H1 (cell line): ENCODE results near the gene STIM1. TPM values are rescaled to one million over a fixed set of nuclear protein-coding genes. Genes with fewer than 3 reads are reported as not detected.

Experiments
- CTCF ChIA-PET: fragments of 300-600 bp; sonication (Branson Sonifier 250); formaldehyde crosslinking; loops from one replicate; lab custom pipeline; 2021; ENCODE audit not compliant: partially characterized antibody; lab: Charles Lee
- POLR2A ChIA-PET: fragments of 300-600 bp; sonication (Branson Sonifier 250); formaldehyde crosslinking; loops from one replicate; lab custom pipeline; 2021; ENCODE audit warnings: inconsistent platforms; ENCODE audit not compliant: partially characterized antibody; lab: Charles Lee
- DNase-seq, 2 experiments: peaks; one replicate each; pipeline versions ENCODE4 v3.0.0 to v3.0.0-alpha.2; 2010 to 2022; ENCODE audit warnings: low spot score in 2 of 2, low read depth in 1 of 2, mixed read lengths in 1 of 2
- FAIRE-seq: peaks from 2 replicates; lab custom pipeline; 2011; peaks lifted over from hg19 to GRCh38; lab: Jason Lieb, UNC
- H2AFZ ChIP-seq: 2 replicates; pipeline ENCODE4 v1.8.1; 2012; ENCODE audit warnings: low read length, inconsistent platforms
- H2AK5ac ChIP-seq: 2 replicates; pipeline ENCODE4 v1.6.1; 2013; ENCODE audit warnings: low read depth, low read length
- H2BK120ac ChIP-seq: replicated peaks from 2 replicates; pipeline ENCODE3; 2013; ENCODE audit warnings: low read depth, low read length, inconsistent platforms
- H2BK12ac ChIP-seq: 2 replicates; pipeline ENCODE4 v1.6.1; 2013; ENCODE audit warnings: low read depth, low read length
- H2BK15ac ChIP-seq: 2 replicates; pipeline ENCODE4 v1.6.1; 2013; ENCODE audit warnings: low read length
- H2BK20ac ChIP-seq: 2 replicates; pipeline ENCODE4 v1.6.1; 2013; ENCODE audit warnings: low read length
- H2BK5ac ChIP-seq: 2 replicates; pipeline ENCODE4 v1.6.1; 2013; ENCODE audit warnings: low read depth, low read length
- H3K14ac ChIP-seq: 2 replicates; pipeline ENCODE4 v1.6.1; 2013; ENCODE audit warnings: inconsistent platforms; ENCODE audit not compliant: insufficient read length
- H3K18ac ChIP-seq: 2 replicates; pipeline ENCODE4 v1.6.1; 2013; ENCODE audit warnings: low read length; ENCODE audit errors: extremely low read depth
- H3K23ac ChIP-seq: 2 replicates; pipeline ENCODE4 v1.6.1; 2013; ENCODE audit warnings: inconsistent platforms; ENCODE audit not compliant: insufficient read length
- H3K23me2 ChIP-seq: 2 replicates; pipeline ENCODE4 v1.6.1; 2013; ENCODE audit warnings: low read depth, low read length
- H3K27ac ChIP-seq: 2 replicates; pipeline ENCODE4 v1.6.1; 2011; ENCODE audit warnings: low read depth, low read length, inconsistent platforms
- H3K27me3 ChIP-seq, 4 experiments: replicated peaks in 1 of 4; 1 replicate in 1 of 4; 2 replicates in 3 of 4; pipeline versions ENCODE4 v1.6.1 to v1.8.1; 2011 to 2013; ENCODE audit warnings: low read length in 3 of 4, mild to moderate bottlenecking in 3 of 4, inconsistent platforms in 2 of 4, mixed read lengths in 2 of 4, moderate library complexity in 1 of 4; ENCODE audit not compliant: control insufficient read depth in 3 of 4, insufficient read depth in 3 of 4; ENCODE audit errors: extremely low read depth in 1 of 4
- H3K36me3 ChIP-seq, 4 experiments: 2 replicates each; pipeline versions ENCODE4 v1.6.1 to v1.8.1; 2011 to 2013; ENCODE audit warnings: mild to moderate bottlenecking in 4 of 4, low read length in 3 of 4, moderate library complexity in 2 of 4, control low read depth in 1 of 4, inconsistent platforms in 1 of 4; ENCODE audit not compliant: insufficient read depth in 4 of 4, control insufficient read depth in 2 of 4
- H3K4ac ChIP-seq: replicated peaks from 2 replicates; pipeline ENCODE3; 2013; ENCODE audit warnings: low read length, low read depth, mixed read lengths, inconsistent platforms; ENCODE audit not compliant: insufficient read length
- H3K4me1 ChIP-seq, 4 experiments: replicated peaks in 1 of 4; 1 replicate in 1 of 4; 2 replicates in 3 of 4; pipeline versions ENCODE4 v1.6.1 to v1.8.1; 2011 to 2013; ENCODE audit warnings: low read length in 3 of 4, inconsistent platforms in 2 of 4, mixed read lengths in 1 of 4; ENCODE audit not compliant: insufficient read depth in 4 of 4, control insufficient read depth in 3 of 4
- H3K4me2 ChIP-seq, 2 experiments: 2 replicates each; pipeline versions ENCODE4 v1.6.1 to v1.8.1; 2011 to 2013; ENCODE audit warnings: low read depth in 2 of 2, low read length in 2 of 2, control low read depth in 1 of 2, inconsistent platforms in 1 of 2, mild to moderate bottlenecking in 1 of 2; ENCODE audit not compliant: insufficient read depth in 1 of 2
- H3K4me3 ChIP-seq, 4 experiments: fragments of 200-600, 300-600 bp in 1 of 4; sonication (generic), shearing (Covaris generic), sonication (Bioruptor Twin) in 1 of 4; 2 replicates each; pipeline versions ENCODE4 v1.5.1 to v1.8.1; 2011 to 2016; ENCODE audit warnings: low read length in 4 of 4, low read depth in 3 of 4, control low read depth in 2 of 4, inconsistent platforms in 2 of 4, mild to moderate bottlenecking in 2 of 4, mixed read lengths in 1 of 4, moderate library complexity in 1 of 4; ENCODE audit not compliant: insufficient read depth in 2 of 4; ENCODE audit errors: extremely low read depth in 1 of 4
- H3K56ac ChIP-seq: replicated peaks from 2 replicates; pipeline ENCODE3; 2013; ENCODE audit warnings: low read depth, mild to moderate bottlenecking, mixed read lengths, low read length, inconsistent platforms; ENCODE audit not compliant: insufficient read length
- H3K79me1 ChIP-seq: 2 replicates; pipeline ENCODE4 v1.6.1; 2013; ENCODE audit warnings: low read depth, low read length, control low read depth
- H3K79me2 ChIP-seq, 2 experiments: 2 replicates each; pipeline versions ENCODE4 v1.6.1 to v1.8.1; 2012 to 2013; ENCODE audit warnings: low read length in 2 of 2, mild to moderate bottlenecking in 2 of 2, inconsistent platforms in 1 of 2; ENCODE audit not compliant: insufficient read depth in 2 of 2, control insufficient read depth in 1 of 2
- H3K9ac ChIP-seq, 4 experiments: replicated peaks in 1 of 4; 1 replicate in 1 of 4; 2 replicates in 3 of 4; pipeline versions ENCODE4 v1.6.1 to v1.8.1; 2011 to 2013; ENCODE audit warnings: low read depth in 3 of 4, low read length in 3 of 4, control low read depth in 2 of 4, mild to moderate bottlenecking in 2 of 4, moderate library complexity in 2 of 4, inconsistent platforms in 1 of 4; ENCODE audit errors: extremely low read depth in 1 of 4
- H3K9me3 ChIP-seq, 2 experiments: 2 replicates each; pipeline versions ENCODE4 v1.6.1 to v1.8.1; 2012 to 2013; ENCODE audit warnings: mild to moderate bottlenecking in 2 of 2, moderate library complexity in 2 of 2, control low read depth in 1 of 2, inconsistent platforms in 1 of 2, low read depth in 1 of 2, low read length in 1 of 2, mixed read lengths in 1 of 2; ENCODE audit not compliant: insufficient read depth in 2 of 2
- H4K20me1 ChIP-seq, 2 experiments: replicated peaks in 1 of 2; 2 replicates each; pipeline versions ENCODE3 to v1.8.1; 2011 to 2013; ENCODE audit warnings: inconsistent platforms in 2 of 2, low read length in 2 of 2, mild to moderate bottlenecking in 1 of 2; ENCODE audit not compliant: insufficient read depth in 2 of 2, control insufficient read depth in 1 of 2
- H4K5ac ChIP-seq: 2 replicates; pipeline ENCODE4 v1.6.1; 2013; ENCODE audit warnings: low read length, low read depth, mixed read lengths, inconsistent platforms; ENCODE audit not compliant: insufficient read length
- H4K8ac ChIP-seq: 2 replicates; pipeline ENCODE4 v1.8.0; 2013; ENCODE audit warnings: mild to moderate bottlenecking, moderate library complexity, low read length, inconsistent platforms; ENCODE audit not compliant: insufficient read depth; ENCODE audit errors: extremely low read depth
- H4K91ac ChIP-seq: replicated peaks from 2 replicates; pipeline ENCODE3; 2013; ENCODE audit warnings: low read length, mixed read lengths, inconsistent platforms; ENCODE audit not compliant: insufficient read length
- CEBPB ChIP-seq: IDR thresholded peaks from 2 replicates; pipeline ENCODE4 v1.6.1; 2012; ENCODE audit warnings: low read depth, low read length
- CHD1 ChIP-seq: IDR thresholded peaks from 2 replicates; pipeline ENCODE4 v1.6.1; 2012; ENCODE audit warnings: low read depth, low read length, improper control_type of control experiment
- FOSL1 ChIP-seq: IDR thresholded peaks from 2 replicates; pipeline ENCODE4 v1.6.1; 2011; ENCODE audit warnings: mild to moderate bottlenecking, low read depth, low read length, moderate library complexity; ENCODE audit not compliant: insufficient read depth
- HDAC2 ChIP-seq, 2 experiments: fragments of 300-600 bp in 1 of 2; sonication (generic) in 1 of 2; IDR thresholded peaks; 2 replicates each; pipeline ENCODE4 v1.6.1; 2011 to 2012; ENCODE audit warnings: low read depth in 2 of 2, low read length in 2 of 2, mild to moderate bottlenecking in 2 of 2, moderate library complexity in 2 of 2, borderline replicate concordance in 1 of 2, inconsistent platforms in 1 of 2
- TCF12 ChIP-seq: IDR thresholded peaks from 2 replicates; pipeline ENCODE4 v1.6.1; 2011; ENCODE audit warnings: low read depth, mild to moderate bottlenecking, low read length
- WGBS, 2 experiments: shearing (Covaris generic) in 1 of 2; methylation state at CpG; one replicate each; pipeline versions ENCODE4 v1.1.6 to v1.1.7; 2013 to 2015; ENCODE audit warnings: low lambda C conversion rate in 2 of 2, mixed read lengths in 2 of 2, inconsistent platforms in 1 of 2, low coverage in 1 of 2, missing lambda C conversion rate in 1 of 2; ENCODE audit not compliant: insufficient replicate concordance in 2 of 2, insufficient coverage in 1 of 2, insufficient read length in 1 of 2; ENCODE audit errors: extremely low coverage in 1 of 2, missing lambda C conversion rate in 1 of 2; 5-methylcytosine and 5-hydroxymethylcytosine counted together
- polyA plus RNA-seq, 7 experiments: library from polyadenylated mRNA; depleted of rRNA in 3 of 7; stranded (reverse) in 5 of 7; unstranded in 2 of 7; fragments of >200 nt in 5 of 7; fragments of 200-250 nt in 2 of 7; gene quantifications; 1 replicate in 5 of 7; 2 replicates in 1 of 7; 4 replicates in 1 of 7; pipeline versions ENCODE4 v1.2.1 to v1.2.3, GENCODE V29; 2011 to 2013; ENCODE audit warnings: missing spikeins in 2 of 7, mixed read lengths in 2 of 7
- total RNA-seq: library from RNA; stranded (reverse); fragmentation: NEBNext Ultra II Directional; extraction: Animal tissue kit (Norgen Biotek cat#: 25700); gene quantifications from 2 replicates; pipeline ENCODE4 v1.2.1, GENCODE V29; 2021
- TF ChIP-seq, protein P1 (sequence below), 3 experiments: IDR thresholded peaks; 1 replicate in 2 of 3; 2 replicates in 1 of 3; pipeline versions ENCODE4 v1.5.1 to v1.6.1; 2011; ENCODE audit warnings: low read length in 3 of 3, mild to moderate bottlenecking in 3 of 3, inconsistent platforms in 2 of 3, low read depth in 1 of 3, moderate library complexity in 1 of 3; ENCODE audit not compliant: insufficient read depth in 1 of 3; ENCODE audit errors: control extremely low read depth in 1 of 3
- TF ChIP-seq, protein P2 (sequence below): IDR thresholded peaks from 2 replicates; pipeline ENCODE4 v1.6.1; 2011; ENCODE audit warnings: low read length, improper control_type of control experiment
- TF ChIP-seq, protein P3 (sequence below): IDR thresholded peaks from 2 replicates; pipeline ENCODE4 v1.6.1; 2011; ENCODE audit warnings: low read depth, mild to moderate bottlenecking, low read length; ENCODE audit not compliant: insufficient read depth

Gene STIM1
- total and polyA plus RNA-seq, 2 of the 8 experiments (the other 6 are each of a cell fraction or from before 2014, with no cell fraction given), result 11.1 to 12.2 TPM

DNA sequence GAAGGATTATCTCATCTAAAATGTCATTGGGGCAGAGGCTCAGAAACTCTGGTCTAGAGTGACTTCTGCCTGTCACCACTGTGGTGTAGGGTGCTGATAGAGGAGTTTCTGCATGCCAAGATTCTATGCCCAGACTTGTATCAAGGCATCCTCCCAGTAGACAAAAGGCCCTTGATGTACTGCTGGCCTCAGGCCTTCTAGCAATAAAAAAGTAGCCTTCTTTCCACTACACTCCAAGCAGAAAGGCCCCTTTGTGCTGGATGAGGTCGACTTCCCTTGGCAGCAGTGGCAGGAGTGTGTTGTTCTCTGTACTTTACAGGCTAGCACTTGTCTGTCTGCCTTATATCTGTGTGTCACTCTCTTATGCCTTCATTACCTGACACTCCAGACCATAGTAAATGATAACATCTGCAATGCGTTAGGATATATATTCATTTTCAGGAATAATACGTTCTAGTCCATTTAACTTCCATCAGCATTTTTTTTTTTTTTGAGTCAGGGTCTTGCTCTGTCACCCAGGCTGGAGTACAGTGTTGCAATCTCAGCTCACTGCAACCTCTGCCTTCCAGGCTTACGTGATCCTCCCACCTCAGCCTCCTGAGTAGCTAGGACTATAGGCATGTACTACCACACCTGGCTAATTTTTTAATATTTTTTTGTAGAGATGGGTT, 189.6 kb downstream of the STIM1 start:
- no peaks in the 10 kb centered on the region for H3K27me3 ChIP-seq
- no peak overlapping the region for H4K5ac ChIP-seq
- no peak overlapping the region for H3K14ac ChIP-seq
- DNase-seq (no peak), FAIRE-seq (no peak)
- no peak overlapping the region for H3K56ac ChIP-seq
- H3K9ac ChIP-seq, result no peak overlapping the region
- 64% methylated on average over 4 of the region's 4 CpGs; no CpG with 5 or more reads in 1 of the 2 experiments for WGBS, 2 experiments
- H4K20me1 ChIP-seq, result no peaks in the 10 kb centered on the region
- H3K23ac ChIP-seq, result no peak overlapping the region
- no peaks in the 10 kb centered on the region for H3K4me1 ChIP-seq
- POLR2A ChIA-PET, result no interaction called here
- no peaks in the 10 kb centered on the region for H3K36me3 ChIP-seq
- H4K8ac ChIP-seq, result no peak overlapping the region
- H3K23me2 ChIP-seq, result no peaks in the 10 kb centered on the region; the same call in 1 of the 2 replicates
- no peak overlapping the region for H3K4ac ChIP-seq
- CTCF ChIA-PET, result interaction anchor here (1.5 kb wide), 1 partner anchor 28 kb away, joined by 5 read pairs; no protein-coding TSS in a partner anchor
- no peak overlapping the region for H3K4me2 ChIP-seq
- no peak overlapping the region for H4K91ac ChIP-seq
- H3K27ac ChIP-seq, result no peak overlapping the region
- H2AFZ ChIP-seq, result no peak overlapping the region
- no peak overlapping the region for H3K18ac ChIP-seq
- no peak overlapping the region for H2BK120ac ChIP-seq
- H3K4me3 ChIP-seq, result no peak overlapping the region
- no peaks in the 10 kb centered on the region; the same call in 1 of the 2 replicates for H3K79me1 ChIP-seq
- no peaks in the 10 kb centered on the region for H3K79me2 ChIP-seq
- no peak overlapping the region for H2BK5ac ChIP-seq
- no peak overlapping the region for H2BK20ac ChIP-seq
- no peak overlapping the region for H2AK5ac ChIP-seq
- H2BK12ac ChIP-seq, result no peak overlapping the region
- no peaks in the 10 kb centered on the region for H3K9me3 ChIP-seq
- no peak overlapping the region for H2BK15ac ChIP-seq
- TF ChIP-seq FOSL1 (no peak), CEBPB (no peak), CHD1 (no peak), TCF12 (no peak), HDAC2 (IDR thresholded peaks at IDR 0.05; ENCODE audit: borderline replicate concordance in 1 of 2, low read depth in 2 of 2, low read length in 2 of 2) (no peak)
- TF ChIP-seq, protein P1, sequence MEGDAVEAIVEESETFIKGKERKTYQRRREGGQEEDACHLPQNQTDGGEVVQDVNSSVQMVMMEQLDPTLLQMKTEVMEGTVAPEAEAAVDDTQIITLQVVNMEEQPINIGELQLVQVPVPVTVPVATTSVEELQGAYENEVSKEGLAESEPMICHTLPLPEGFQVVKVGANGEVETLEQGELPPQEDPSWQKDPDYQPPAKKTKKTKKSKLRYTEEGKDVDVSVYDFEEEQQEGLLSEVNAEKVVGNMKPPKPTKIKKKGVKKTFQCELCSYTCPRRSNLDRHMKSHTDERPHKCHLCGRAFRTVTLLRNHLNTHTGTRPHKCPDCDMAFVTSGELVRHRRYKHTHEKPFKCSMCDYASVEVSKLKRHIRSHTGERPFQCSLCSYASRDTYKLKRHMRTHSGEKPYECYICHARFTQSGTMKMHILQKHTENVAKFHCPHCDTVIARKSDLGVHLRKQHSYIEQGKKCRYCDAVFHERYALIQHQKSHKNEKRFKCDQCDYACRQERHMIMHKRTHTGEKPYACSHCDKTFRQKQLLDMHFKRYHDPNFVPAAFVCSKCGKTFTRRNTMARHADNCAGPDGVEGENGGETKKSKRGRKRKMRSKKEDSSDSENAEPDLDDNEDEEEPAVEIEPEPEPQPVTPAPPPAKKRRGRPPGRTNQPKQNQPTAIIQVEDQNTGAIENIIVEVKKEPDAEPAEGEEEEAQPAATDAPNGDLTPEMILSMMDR (IDR thresholded peaks at IDR 0.05; ENCODE audit: control extremely low read depth in 1 of 3, insufficient read depth in 1 of 3, low read depth in 1 of 3, low read length in 3 of 3), result no peak
- TF ChIP-seq, protein P2, sequence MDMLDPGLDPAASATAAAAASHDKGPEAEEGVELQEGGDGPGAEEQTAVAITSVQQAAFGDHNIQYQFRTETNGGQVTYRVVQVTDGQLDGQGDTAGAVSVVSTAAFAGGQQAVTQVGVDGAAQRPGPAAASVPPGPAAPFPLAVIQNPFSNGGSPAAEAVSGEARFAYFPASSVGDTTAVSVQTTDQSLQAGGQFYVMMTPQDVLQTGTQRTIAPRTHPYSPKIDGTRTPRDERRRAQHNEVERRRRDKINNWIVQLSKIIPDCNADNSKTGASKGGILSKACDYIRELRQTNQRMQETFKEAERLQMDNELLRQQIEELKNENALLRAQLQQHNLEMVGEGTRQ, result no peak
- TF ChIP-seq, protein P3, sequence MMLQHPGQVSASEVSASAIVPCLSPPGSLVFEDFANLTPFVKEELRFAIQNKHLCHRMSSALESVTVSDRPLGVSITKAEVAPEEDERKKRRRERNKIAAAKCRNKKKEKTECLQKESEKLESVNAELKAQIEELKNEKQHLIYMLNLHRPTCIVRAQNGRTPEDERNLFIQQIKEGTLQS, result no peak
